GM12878 (cell line): ENCODE data around the gene SPAG7. TPM values are rescaled to one million over a fixed set of nuclear protein-coding genes. Genes with fewer than 3 reads are reported as not detected.

Source experiments
- BRCA1 ChIP-seq: IDR thresholded peaks from 2 replicates; pipeline ENCODE4 v1.6.1; 2011; ENCODE audit warnings: low read depth, low read length, improper control_type of control experiment
- CBX3 ChIP-seq: fragments of 200-600 bp; sonication (generic); IDR thresholded peaks from 2 replicates; pipeline ENCODE4 v1.6.1; 2016; ENCODE audit warnings: low read depth, borderline replicate concordance
- CHD4 ChIP-seq: fragments of 200-600 bp; sonication (generic); IDR thresholded peaks from 2 replicates; pipeline ENCODE4 v1.6.1; 2016; ENCODE audit warnings: mild to moderate bottlenecking
- EED ChIP-seq: sonication (generic); IDR thresholded peaks from 2 replicates; pipeline ENCODE4 v1.6.1; 2016; ENCODE audit warnings: antibody characterized with exemption, low read depth
- EP300 ChIP-seq, 2 experiments: fragments of 150-350 bp in 1 of 2; IDR thresholded peaks; 2 replicates each; pipeline ENCODE4 v1.6.1; 2011 to 2012; ENCODE audit warnings: low read depth in 2 of 2, low read length in 2 of 2, borderline replicate concordance in 1 of 2, improper control_type of control experiment in 1 of 2, inconsistent platforms in 1 of 2; ENCODE audit not compliant: control insufficient read depth in 1 of 2
- IKZF2 ChIP-seq, 2 experiments: fragments of 450-650 bp; IDR thresholded peaks; 2 replicates each; pipeline ENCODE4 v1.6.1; 2017; ENCODE audit warnings: mild to moderate bottlenecking in 2 of 2, moderate library complexity in 2 of 2
- KLF5 ChIP-seq: fragments of 450-650 bp; IDR thresholded peaks from 2 replicates; pipeline ENCODE4 v1.6.1; 2014; ENCODE audit warnings: mild to moderate bottlenecking; ENCODE audit not compliant: partially characterized antibody
- NR2C1 ChIP-seq: fragments of 450-650 bp; IDR thresholded peaks from 2 replicates; pipeline ENCODE4 v1.6.1; 2017; ENCODE audit warnings: antibody characterized with exemption, mild to moderate bottlenecking, moderate library complexity
- NR2C2 ChIP-seq: IDR thresholded peaks from 2 replicates; pipeline ENCODE4 v1.6.1; 2011; ENCODE audit warnings: borderline replicate concordance, low read depth; ENCODE audit not compliant: control insufficient read depth, insufficient read length
- PAX5 ChIP-seq: IDR thresholded peaks from 2 replicates; pipeline ENCODE4 v1.6.1; 2011; ENCODE audit warnings: low read depth, low read length, borderline replicate concordance
- RCOR1 ChIP-seq: conservative IDR thresholded peaks from 2 replicates; pipeline ENCODE4 v1.6.1; 2012; ENCODE audit warnings: low read depth, low read length, improper control_type of control experiment
- SMAD1 ChIP-seq: fragments of 450-650 bp; IDR thresholded peaks from 2 replicates; pipeline ENCODE4 v1.6.1; 2018; ENCODE audit warnings: mild to moderate bottlenecking, low read depth; ENCODE audit not compliant: partially characterized antibody
- SMAD5 ChIP-seq: IDR thresholded peaks from 2 replicates; pipeline ENCODE4 v1.6.1; 2016; ENCODE audit warnings: antibody characterized with exemption, low read depth
- SP1 ChIP-seq: IDR thresholded peaks from one replicate; pipeline ENCODE4 v1.6.1; 2011; ENCODE audit warnings: low read depth, low read length
- TCF12 ChIP-seq: IDR thresholded peaks from 2 replicates; pipeline ENCODE4 v1.6.1; 2011; ENCODE audit warnings: low read depth, mild to moderate bottlenecking, low read length
- YY1 ChIP-seq: IDR thresholded peaks from 2 replicates; pipeline ENCODE4 v1.6.1; 2011; ENCODE audit warnings: low read depth, mild to moderate bottlenecking, low read length
- ZNF207 ChIP-seq: fragments of 450-650 bp; IDR thresholded peaks from 2 replicates; pipeline ENCODE4 v1.6.1; 2014; ENCODE audit warnings: antibody characterized with exemption, mild to moderate bottlenecking, borderline replicate concordance
- polyA plus RNA-seq, 11 experiments: library from polyadenylated mRNA; depleted of rRNA in 4 of 11; unstranded in 6 of 11; stranded (reverse) in 5 of 11; fragments of >200 nt; fragmentation: Nextera tagmentation in 4 of 11; fragmentation: Illumina TruSeq in 1 of 11; extraction: Ambion mirVana in 4 of 11; extraction: Trizol in 1 of 11; gene quantifications; 1 replicate in 1 of 11; 2 replicates in 10 of 11; pipeline versions ENCODE4 v1.2.1 to v1.2.3, GENCODE V29; 2011 to 2016; ENCODE audit warnings: inconsistent platforms in 2 of 11, missing spikeins in 2 of 11, low read depth in 1 of 11
- total RNA-seq, 4 experiments: library from RNA; depleted of rRNA in 3 of 4; stranded (reverse); fragments of >200 nt in 3 of 4; fragmentation: Illumina TruSeq in 1 of 4; extraction: Trizol in 1 of 4; gene quantifications; 2 replicates each; pipeline versions ENCODE4 v1.2.1 to v1.2.3, GENCODE V29; 2013 to 2021
- TF ChIP-seq, protein P1 (sequence below): IDR thresholded peaks from 2 replicates; pipeline ENCODE4 v1.6.1; 2011; ENCODE audit warnings: low read depth, mild to moderate bottlenecking, low read length, moderate library complexity, borderline replicate concordance; ENCODE audit errors: extremely low read depth
- TF ChIP-seq, protein P2 (sequence below): fragments of 150-350 bp; IDR thresholded peaks from 2 replicates; pipeline ENCODE4 v1.6.1; 2014; ENCODE audit warnings: mild to moderate bottlenecking, low read depth, low read length
- TF ChIP-seq, protein P3 (sequence below): fragments of 450-650 bp; IDR thresholded peaks from 2 replicates; pipeline ENCODE4 v1.6.1; 2018; ENCODE audit warnings: borderline replicate concordance, mild to moderate bottlenecking; ENCODE audit not compliant: partially characterized antibody
- TF ChIP-seq, protein P4 (sequence below): fragments of 450-650 bp; IDR thresholded peaks from 2 replicates; pipeline ENCODE4 v1.6.1; 2017; ENCODE audit warnings: mild to moderate bottlenecking, moderate library complexity

Gene SPAG7
- total and polyA plus RNA-seq, 10 of the 15 experiments (the other 5 are each of a cell fraction or from before 2014, with no cell fraction given), result 7.9 to 146 (median 88.7) TPM

DNA sequence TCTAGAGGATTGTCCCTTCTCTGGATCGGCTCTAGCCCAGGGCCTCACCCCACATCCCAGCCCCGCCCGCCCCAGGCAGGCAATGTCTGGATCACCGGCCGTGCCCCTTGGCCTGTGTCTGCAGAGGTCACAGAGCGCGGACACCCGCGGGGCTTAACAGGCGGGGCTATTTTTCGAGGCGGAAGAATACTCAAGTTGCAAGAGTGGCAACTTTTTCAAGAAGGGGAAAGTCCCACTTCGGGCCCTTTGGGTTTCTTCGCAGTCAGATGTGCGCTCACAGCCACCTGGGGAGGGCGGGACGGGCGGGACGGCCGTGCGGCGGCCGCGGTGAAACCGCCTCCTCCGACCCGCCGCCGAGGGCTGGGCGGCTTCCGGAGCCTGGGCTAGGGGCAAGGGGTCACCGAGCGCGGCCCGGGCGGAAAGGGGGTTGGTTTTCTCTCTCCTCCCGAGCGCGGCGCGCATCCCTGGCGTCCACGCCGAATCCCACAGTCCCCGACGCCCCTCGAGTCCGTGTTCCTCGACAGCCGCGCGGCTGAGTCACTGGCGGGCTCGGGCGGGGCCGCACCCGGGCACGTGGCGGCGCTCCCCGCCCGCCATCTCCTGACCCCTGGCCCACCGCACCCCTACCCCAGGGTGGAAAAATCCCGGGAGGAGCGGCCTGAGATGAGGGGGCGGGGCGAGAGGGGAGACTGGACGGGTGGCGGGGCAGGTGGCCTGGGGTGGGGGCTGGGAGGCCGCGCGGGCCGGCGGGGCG lies 18.1 kb downstream of the SPAG7 start (continued):
- TF ChIP-seq PAX5 (0 out of 2 replicates have a peak, but pooled peaks have one; percentile 0), KLF5 (no peak), EED (peak; percentile 37; the same call in 1 of the 2 replicates), ZNF207 (no peak), NR2C2 (no peak), RCOR1 (peak; percentile 78; the same call in 1 of the 2 replicates), YY1 (peak; percentile 40), TCF12 (peak; percentile 71; the same call in 1 of the 2 replicates), BRCA1 (no peak), NR2C1 (peak; percentile 23; the same call in 1 of the 2 replicates), EP300 (IDR thresholded peaks at IDR 0.05; ENCODE audit: borderline replicate concordance in 1 of 2, control insufficient read depth in 1 of 2, low read depth in 2 of 2, low read length in 2 of 2) (0 out of 4 replicates have a peak, but pooled peaks of 1 of the 2 experiments have one; percentile 33), SP1 (peak; percentile 17), CBX3 (no peak), IKZF2 (IDR thresholded peaks at IDR 0.05) (0 out of 4 replicates have a peak, but pooled peaks of 1 of the 2 experiments have one; percentile 15), CHD4 (no peak), SMAD1 (no peak), SMAD5 (peak; percentile 68; the same call in 1 of the 2 replicates)
- TF ChIP-seq, protein P1, sequence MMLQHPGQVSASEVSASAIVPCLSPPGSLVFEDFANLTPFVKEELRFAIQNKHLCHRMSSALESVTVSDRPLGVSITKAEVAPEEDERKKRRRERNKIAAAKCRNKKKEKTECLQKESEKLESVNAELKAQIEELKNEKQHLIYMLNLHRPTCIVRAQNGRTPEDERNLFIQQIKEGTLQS, result no peak
- TF ChIP-seq, protein P2, sequence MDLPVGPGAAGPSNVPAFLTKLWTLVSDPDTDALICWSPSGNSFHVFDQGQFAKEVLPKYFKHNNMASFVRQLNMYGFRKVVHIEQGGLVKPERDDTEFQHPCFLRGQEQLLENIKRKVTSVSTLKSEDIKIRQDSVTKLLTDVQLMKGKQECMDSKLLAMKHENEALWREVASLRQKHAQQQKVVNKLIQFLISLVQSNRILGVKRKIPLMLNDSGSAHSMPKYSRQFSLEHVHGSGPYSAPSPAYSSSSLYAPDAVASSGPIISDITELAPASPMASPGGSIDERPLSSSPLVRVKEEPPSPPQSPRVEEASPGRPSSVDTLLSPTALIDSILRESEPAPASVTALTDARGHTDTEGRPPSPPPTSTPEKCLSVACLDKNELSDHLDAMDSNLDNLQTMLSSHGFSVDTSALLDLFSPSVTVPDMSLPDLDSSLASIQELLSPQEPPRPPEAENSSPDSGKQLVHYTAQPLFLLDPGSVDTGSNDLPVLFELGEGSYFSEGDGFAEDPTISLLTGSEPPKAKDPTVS, result 0 out of 2 replicates have a peak, but pooled peaks have one; percentile 36
- TF ChIP-seq, protein P3, sequence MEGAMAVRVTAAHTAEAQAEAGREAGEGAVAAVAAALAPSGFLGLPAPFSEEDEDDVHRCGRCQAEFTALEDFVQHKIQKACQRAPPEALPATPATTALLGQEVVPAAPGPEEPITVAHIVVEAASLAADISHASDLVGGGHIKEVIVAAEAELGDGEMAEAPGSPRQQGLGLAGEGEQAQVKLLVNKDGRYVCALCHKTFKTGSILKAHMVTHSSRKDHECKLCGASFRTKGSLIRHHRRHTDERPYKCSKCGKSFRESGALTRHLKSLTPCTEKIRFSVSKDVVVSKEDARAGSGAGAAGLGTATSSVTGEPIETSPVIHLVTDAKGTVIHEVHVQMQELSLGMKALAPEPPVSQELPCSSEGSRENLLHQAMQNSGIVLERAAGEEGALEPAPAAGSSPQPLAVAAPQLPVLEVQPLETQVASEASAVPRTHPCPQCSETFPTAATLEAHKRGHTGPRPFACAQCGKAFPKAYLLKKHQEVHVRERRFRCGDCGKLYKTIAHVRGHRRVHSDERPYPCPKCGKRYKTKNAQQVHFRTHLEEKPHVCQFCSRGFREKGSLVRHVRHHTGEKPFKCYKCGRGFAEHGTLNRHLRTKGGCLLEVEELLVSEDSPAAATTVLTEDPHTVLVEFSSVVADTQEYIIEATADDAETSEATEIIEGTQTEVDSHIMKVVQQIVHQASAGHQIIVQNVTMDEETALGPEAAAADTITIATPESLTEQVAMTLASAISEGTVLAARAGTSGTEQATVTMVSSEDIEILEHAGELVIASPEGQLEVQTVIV, result no peak
- TF ChIP-seq, protein P4, sequence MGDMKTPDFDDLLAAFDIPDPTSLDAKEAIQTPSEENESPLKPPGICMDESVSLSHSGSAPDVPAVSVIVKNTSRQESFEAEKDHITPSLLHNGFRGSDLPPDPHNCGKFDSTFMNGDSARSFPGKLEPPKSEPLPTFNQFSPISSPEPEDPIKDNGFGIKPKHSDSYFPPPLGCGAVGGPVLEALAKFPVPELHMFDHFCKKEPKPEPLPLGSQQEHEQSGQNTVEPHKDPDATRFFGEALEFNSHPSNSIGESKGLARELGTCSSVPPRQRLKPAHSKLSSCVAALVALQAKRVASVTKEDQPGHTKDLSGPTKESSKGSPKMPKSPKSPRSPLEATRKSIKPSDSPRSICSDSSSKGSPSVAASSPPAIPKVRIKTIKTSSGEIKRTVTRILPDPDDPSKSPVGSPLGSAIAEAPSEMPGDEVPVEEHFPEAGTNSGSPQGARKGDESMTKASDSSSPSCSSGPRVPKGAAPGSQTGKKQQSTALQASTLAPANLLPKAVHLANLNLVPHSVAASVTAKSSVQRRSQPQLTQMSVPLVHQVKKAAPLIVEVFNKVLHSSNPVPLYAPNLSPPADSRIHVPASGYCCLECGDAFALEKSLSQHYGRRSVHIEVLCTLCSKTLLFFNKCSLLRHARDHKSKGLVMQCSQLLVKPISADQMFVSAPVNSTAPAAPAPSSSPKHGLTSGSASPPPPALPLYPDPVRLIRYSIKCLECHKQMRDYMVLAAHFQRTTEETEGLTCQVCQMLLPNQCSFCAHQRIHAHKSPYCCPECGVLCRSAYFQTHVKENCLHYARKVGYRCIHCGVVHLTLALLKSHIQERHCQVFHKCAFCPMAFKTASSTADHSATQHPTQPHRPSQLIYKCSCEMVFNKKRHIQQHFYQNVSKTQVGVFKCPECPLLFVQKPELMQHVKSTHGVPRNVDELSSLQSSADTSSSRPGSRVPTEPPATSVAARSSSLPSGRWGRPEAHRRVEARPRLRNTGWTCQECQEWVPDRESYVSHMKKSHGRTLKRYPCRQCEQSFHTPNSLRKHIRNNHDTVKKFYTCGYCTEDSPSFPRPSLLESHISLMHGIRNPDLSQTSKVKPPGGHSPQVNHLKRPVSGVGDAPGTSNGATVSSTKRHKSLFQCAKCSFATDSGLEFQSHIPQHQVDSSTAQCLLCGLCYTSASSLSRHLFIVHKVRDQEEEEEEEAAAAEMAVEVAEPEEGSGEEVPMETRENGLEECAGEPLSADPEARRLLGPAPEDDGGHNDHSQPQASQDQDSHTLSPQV, result no peak
